Astrocyte (in vitro differentiated cells and primary cell): ENCODE results near the gene FKBP1B. TPM values are rescaled to one million over a fixed set of nuclear protein-coding genes. Genes with fewer than 3 reads are reported as not detected.

Experiments used
- DNase-seq: peaks from one replicate; pipeline ENCODE4 v3.0.0-alpha.2; 2010; ENCODE audit warnings: low read depth
- FAIRE-seq: peaks from 2 replicates; lab custom pipeline; 2011; peaks lifted over from hg19 to GRCh38; lab: Jason Lieb, UNC
- H2AFZ ChIP-seq: 2 replicates; pipeline ENCODE4 v1.6.0; 2012; ENCODE audit warnings: low read depth, low read length, inconsistent platforms
- H3K27ac ChIP-seq: 2 replicates; pipeline ENCODE4 v1.5.1; 2011; ENCODE audit warnings: low read depth, low read length, inconsistent platforms
- H3K27me3 ChIP-seq: 2 replicates; pipeline ENCODE4 v1.6.0; 2011; ENCODE audit warnings: low read length, inconsistent platforms; ENCODE audit not compliant: insufficient read depth
- H3K36me3 ChIP-seq: 2 replicates; pipeline ENCODE4 v1.5.1; 2011; ENCODE audit warnings: low read length, inconsistent platforms; ENCODE audit not compliant: insufficient read depth
- H3K4me1 ChIP-seq: 2 replicates; pipeline ENCODE4 v1.5.1; 2011; ENCODE audit warnings: low read length, inconsistent platforms; ENCODE audit not compliant: insufficient read depth
- H3K4me2 ChIP-seq: 2 replicates; pipeline ENCODE4 v1.6.0; 2012; ENCODE audit warnings: low read length, inconsistent platforms
- H3K4me3 ChIP-seq: 2 replicates; pipeline ENCODE4 v1.5.1; 2011; ENCODE audit warnings: low read depth, mild to moderate bottlenecking, low read length, inconsistent platforms; ENCODE audit not compliant: insufficient read depth
- H3K79me2 ChIP-seq: 2 replicates; pipeline ENCODE4 v1.6.0; 2012; ENCODE audit warnings: mild to moderate bottlenecking, low read length, inconsistent platforms; ENCODE audit not compliant: insufficient read depth
- H3K9ac ChIP-seq: 2 replicates; pipeline ENCODE4 v1.6.0; 2012; ENCODE audit warnings: mild to moderate bottlenecking, low read length, inconsistent platforms
- H3K9me3 ChIP-seq: 2 replicates; pipeline ENCODE4 v1.5.1; 2012; ENCODE audit warnings: low read depth, mild to moderate bottlenecking, low read length, inconsistent platforms; ENCODE audit not compliant: insufficient read depth
- H4K20me1 ChIP-seq: 2 replicates; pipeline ENCODE4 v1.6.0; 2012; ENCODE audit warnings: low read length, inconsistent platforms; ENCODE audit not compliant: insufficient read depth
- H3K27ac Mint-ChIP-seq: one replicate; pipeline ENCODE4 v1.8.0; 2021; ENCODE audit warnings: mild to moderate bottlenecking, mixed read lengths; ENCODE audit not compliant: unreplicated experiment
- H3K27me3 Mint-ChIP-seq: one replicate; pipeline ENCODE4 v1.8.0; 2021; ENCODE audit warnings: low read depth, mixed read lengths; ENCODE audit not compliant: unreplicated experiment
- H3K36me3 Mint-ChIP-seq: one replicate; pipeline ENCODE4 v1.8.0; 2021; ENCODE audit warnings: low read depth, mixed read lengths; ENCODE audit not compliant: unreplicated experiment
- H3K4me1 Mint-ChIP-seq: one replicate; pipeline ENCODE4 v1.8.0; 2021; ENCODE audit warnings: low read depth, mixed read lengths; ENCODE audit not compliant: unreplicated experiment
- H3K4me3 Mint-ChIP-seq: one replicate; pipeline ENCODE4 v1.8.0; 2021; ENCODE audit warnings: mild to moderate bottlenecking, moderate library complexity, mixed read lengths; ENCODE audit not compliant: unreplicated experiment
- H3K9me3 Mint-ChIP-seq: one replicate; pipeline ENCODE4 v1.8.0; 2021; ENCODE audit warnings: mild to moderate bottlenecking, mixed read lengths; ENCODE audit not compliant: unreplicated experiment
- CTCF ChIP-seq: IDR thresholded peaks from 2 replicates; pipeline ENCODE4 v1.5.1; 2011; ENCODE audit warnings: low read depth, mild to moderate bottlenecking, inconsistent platforms, low read length, moderate library complexity; ENCODE audit not compliant: insufficient read depth
- EZH2 ChIP-seq: IDR thresholded peaks from 2 replicates; pipeline ENCODE4 v1.6.1; 2012; ENCODE audit warnings: mild to moderate bottlenecking, low read length, inconsistent platforms; ENCODE audit not compliant: insufficient read depth
- total RNA-seq: library from RNA; stranded (reverse); gene quantifications from 2 replicates; pipeline ENCODE4 v1.2.1, GENCODE V29; 2021

Gene FKBP1B
- total RNA-seq, 1 donor from 2014 or later = 19.4 TPM

- H3K36me3 ChIP-seq = peaks cover 31% of the 10 kb centered on the region
- FAIRE-seq (peak; percentile 29), DNase-seq (peak; percentile 96)
- H2AFZ ChIP-seq = peak within 1 kb of the TSS; percentile 90
- TF ChIP-seq CTCF (no peak), EZH2 (no peak)
- peak within 1 kb of the TSS; percentile 91 for H3K4me2 ChIP-seq
- peaks cover 47% of the 10 kb centered on the region for H3K79me2 ChIP-seq
- peak within 1 kb of the TSS; percentile 99 for H3K4me3 ChIP-seq
- peaks cover 8% of the 10 kb centered on the region for H3K4me1 ChIP-seq
- peak within 1 kb of the TSS; percentile 98 for H3K4me3 Mint-ChIP-seq
- peaks cover 3% of the 10 kb centered on the region for H3K4me1 Mint-ChIP-seq
- H4K20me1 ChIP-seq = peaks cover 20% of the 10 kb centered on the region
- no peaks in the 10 kb centered on the region for H3K27me3 ChIP-seq
- no peaks in the 10 kb centered on the region for H3K9me3 Mint-ChIP-seq
- peak within 1 kb of the TSS; percentile 90 for H3K27ac ChIP-seq
- H3K9ac ChIP-seq = peak within 1 kb of the TSS; percentile 98
- H3K27me3 Mint-ChIP-seq = no peaks in the 10 kb centered on the region
- H3K27ac Mint-ChIP-seq = peak within 1 kb of the TSS; percentile 92
- peaks cover 10% of the 10 kb centered on the region for H3K36me3 Mint-ChIP-seq
- no peaks in the 10 kb centered on the region for H3K9me3 ChIP-seq
These were observed 26.6 kb downstream of the FKBP1B start, which contains the start of gene SF3B6 for GRCh38 chr2:24075915-24076848. SF3B6 (minus strand) TSS chr2:24076326; CDS start chr2:24076229, 97 bp downstream.

GRCh38 chr2:24076849-24077534 lies 27.5 kb downstream of the FKBP1B start:
- Mint-ChIP-seq H3K4me3 (peak overlapping the region; percentile 98), H3K4me1 (peaks cover 3% of the 10 kb centered on the region), H3K27me3 (no peaks in the 10 kb centered on the region), H3K9me3 (no peaks in the 10 kb centered on the region), H3K27ac (peak overlapping the region; percentile 92), H3K36me3 (peaks cover 11% of the 10 kb centered on the region)
- H3K9me3 ChIP-seq = no peaks in the 10 kb centered on the region
- no peaks in the 10 kb centered on the region for H3K27me3 ChIP-seq
- peak overlapping the region; percentile 98 for H3K9ac ChIP-seq
- H3K27ac ChIP-seq = no peak overlapping the region
- peak overlapping the region; percentile 91 for H3K4me2 ChIP-seq
- H3K36me3 ChIP-seq = peaks cover 26% of the 10 kb centered on the region
- H3K4me1 ChIP-seq = peaks cover 8% of the 10 kb centered on the region
- FAIRE-seq (no peak), DNase-seq (no peak)
- H3K79me2 ChIP-seq = peaks cover 40% of the 10 kb centered on the region
- H3K4me3 ChIP-seq = peak overlapping the region; percentile 56
- TF ChIP-seq CTCF = no peak
- peaks cover 13% of the 10 kb centered on the region for H4K20me1 ChIP-seq
- peak overlapping the region; percentile 70 for H2AFZ ChIP-seq
